Measurements from ENCODE around the gene DDX4. TPM values are rescaled to one million over a fixed set of nuclear protein-coding genes. Genes with fewer than 3 reads are reported as not detected.
A peak's percentile ranks its signal among the peaks of the same experiment; 100 is the strongest.

Gene DDX4
- polyA plus RNA-seq (2013, experiment 1 of 2) = not detected
- polyA plus RNA-seq (2013, experiment 2 of 2) = not detected

DNA sequence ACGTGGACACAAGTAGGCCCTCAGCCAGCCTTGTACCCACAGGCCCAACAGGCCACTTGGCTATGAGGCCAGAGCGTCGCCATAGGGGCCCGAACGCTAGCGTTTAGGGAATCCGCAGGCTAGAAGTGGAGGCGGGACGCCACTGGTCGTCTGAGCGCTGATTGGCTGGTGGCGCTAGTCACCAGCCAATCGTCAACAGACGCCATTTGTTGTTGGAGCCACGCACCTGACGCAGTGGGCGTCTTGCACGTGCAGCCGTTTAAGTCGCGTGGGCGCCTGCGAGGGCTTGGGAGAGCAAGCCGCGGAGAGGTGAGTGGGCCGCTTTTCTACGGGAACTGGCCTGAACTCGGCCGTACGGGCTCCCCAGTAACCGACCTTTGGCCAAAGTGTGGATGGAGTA lies at the start of gene DDX4:
Gene DDX4, plus strand, starts transcription at position 269 of the 400 bp plus-strand sequence. CDS start 903 bp downstream, outside the sequence.
- WGBS = 95% methylated on average over 31 of the region's 31 CpGs
- no peak within 1 kb of the TSS for H4K8ac ChIP-seq (ENCODE audit: low read length)
- no peak within 1 kb of the TSS for H3K9ac ChIP-seq (ENCODE audit: low read length)
- H3K79me1 ChIP-seq (replicated peaks; ENCODE audit: low read length, poor library complexity, severe bottlenecking) = no peaks in the 10 kb centered on the region
- H3K4me1 ChIP-seq (ENCODE audit: control insufficient read depth, insufficient read depth, low read depth, low read length) = no peaks in the 10 kb centered on the region
- H2BK120ac ChIP-seq (ENCODE audit: low read depth, low read length) = no peak within 1 kb of the TSS
- no peak within 1 kb of the TSS for H2AFZ ChIP-seq (ENCODE audit: low read depth, low read length)
- H3K27me3 ChIP-seq (ENCODE audit: control insufficient read depth in 1 of 2, insufficient read depth in 1 of 2, low read length in 2 of 2) = no peaks in the 10 kb centered on the region
- no peak within 1 kb of the TSS for H3K4me2 ChIP-seq (ENCODE audit: low read length, poor library complexity, severe bottlenecking)
- H2AK5ac ChIP-seq (ENCODE audit: low read length, severe bottlenecking) = no peak within 1 kb of the TSS
- no peak for DNase-seq
- no peak within 1 kb of the TSS for H2BK12ac ChIP-seq (ENCODE audit: low read length in 2 of 2)
- no peaks in the 10 kb centered on the region for H3K9me3 ChIP-seq (ENCODE audit: control insufficient read depth, low read length)
- no peaks in the 10 kb centered on the region for H3K36me3 ChIP-seq (ENCODE audit: control insufficient read depth in 1 of 2, insufficient read depth in 2 of 2, low read depth in 1 of 2, low read length in 2 of 2)
- H3K14ac ChIP-seq (ENCODE audit: low read length in 2 of 2) = no peak within 1 kb of the TSS
- no peak within 1 kb of the TSS for H2BK15ac ChIP-seq (ENCODE audit: low read depth, poor library complexity, severe bottlenecking)
- H3K27ac ChIP-seq (ENCODE audit: low read length, poor library complexity, severe bottlenecking) = no peak within 1 kb of the TSS
- H3K23ac ChIP-seq (ENCODE audit: low read length in 2 of 2) = no peak within 1 kb of the TSS
- no peak within 1 kb of the TSS for H2BK5ac ChIP-seq (ENCODE audit: low read depth, low read length, poor library complexity, severe bottlenecking)
- H3K18ac ChIP-seq (ENCODE audit: low read depth in 1 of 2, low read length in 2 of 2) = no peak within 1 kb of the TSS
- H3K4me3 ChIP-seq (ENCODE audit: insufficient read depth in 1 of 2, low read depth in 1 of 2, low read length in 2 of 2) = no peak within 1 kb of the TSS
- no peak within 1 kb of the TSS for H4K91ac ChIP-seq (ENCODE audit: low read length)
- no peak within 1 kb of the TSS for H3K4ac ChIP-seq (ENCODE audit: low read depth in 1 of 2, low read length in 2 of 2)

- H3K36me3 ChIP-seq (ENCODE audit: control insufficient read depth in 1 of 2, insufficient read depth in 2 of 2, low read depth in 1 of 2, low read length in 2 of 2) = peaks cover 0 to 3% of the 10 kb centered on the region in 2 experiments
- H3K4ac ChIP-seq (ENCODE audit: low read depth in 1 of 2, low read length in 2 of 2) = no peak overlapping the region
- H3K23ac ChIP-seq (ENCODE audit: low read length in 2 of 2) = no peak overlapping the region
- H3K4me3 ChIP-seq (ENCODE audit: insufficient read depth in 1 of 2, low read depth in 1 of 2, low read length in 2 of 2) = peak overlapping the region in 1 of 2 experiments; percentile 42
- no peak overlapping the region for H2BK15ac ChIP-seq (ENCODE audit: low read depth, poor library complexity, severe bottlenecking)
- H3K4me1 ChIP-seq (ENCODE audit: control insufficient read depth, insufficient read depth, low read depth, low read length) = no peaks in the 10 kb centered on the region
- H3K14ac ChIP-seq (ENCODE audit: low read length in 2 of 2) = no peak overlapping the region
- H3K79me1 ChIP-seq (replicated peaks; ENCODE audit: low read length, poor library complexity, severe bottlenecking) = peaks cover 5% of the 10 kb centered on the region
- no peak overlapping the region for H3K27ac ChIP-seq (ENCODE audit: low read length, poor library complexity, severe bottlenecking)
- H3K27me3 ChIP-seq (ENCODE audit: control insufficient read depth in 1 of 2, insufficient read depth in 1 of 2, low read length in 2 of 2) = no peaks in the 10 kb centered on the region
- no peak overlapping the region for H2AFZ ChIP-seq (ENCODE audit: low read depth, low read length)
- no peak overlapping the region for H2AK5ac ChIP-seq (ENCODE audit: low read length, severe bottlenecking)
- WGBS = 100% methylated on average over 1 of the region's 2 CpGs
- no peak overlapping the region for H4K8ac ChIP-seq (ENCODE audit: low read length)
- no peak overlapping the region for H4K91ac ChIP-seq (ENCODE audit: low read length)
- H3K9me3 ChIP-seq (ENCODE audit: control insufficient read depth, low read length) = no peaks in the 10 kb centered on the region
- H2BK5ac ChIP-seq (ENCODE audit: low read depth, low read length, poor library complexity, severe bottlenecking) = no peak overlapping the region
- no peak overlapping the region for H2BK120ac ChIP-seq (ENCODE audit: low read depth, low read length)
- peak; percentile 65 for DNase-seq
- no peak overlapping the region for H3K4me2 ChIP-seq (ENCODE audit: low read length, poor library complexity, severe bottlenecking)
- H2BK12ac ChIP-seq (ENCODE audit: low read length in 2 of 2) = no peak overlapping the region
- no peak overlapping the region for H3K18ac ChIP-seq (ENCODE audit: low read depth in 1 of 2, low read length in 2 of 2)
- H3K9ac ChIP-seq (ENCODE audit: low read length) = peak overlapping the region; percentile 74
These were observed 46.4 kb upstream of the DDX4 start for GRCh38 chr5:55691265-55692105.

DNA sequence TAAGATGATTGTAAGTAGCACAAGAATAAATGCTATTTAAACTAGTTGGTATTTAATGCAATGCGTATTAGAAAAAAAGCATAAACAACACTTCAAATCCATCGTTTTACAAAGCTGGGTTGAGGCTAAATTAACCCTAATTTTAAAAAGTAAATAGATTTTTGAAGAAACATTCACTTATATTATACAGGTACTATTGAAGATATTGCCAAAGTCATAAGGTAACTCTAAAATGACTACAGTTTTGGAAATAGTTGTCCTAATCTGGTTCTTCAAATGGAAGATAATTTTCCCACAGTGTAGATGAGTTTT lies 45.8 kb upstream of the DDX4 start:
- Histone ChIP-seq H2AFZ (ENCODE audit: low read depth, low read length) (no peak overlapping the region), H2AK5ac (ENCODE audit: low read length, severe bottlenecking) (no peak overlapping the region), H3K79me1 (replicated peaks; ENCODE audit: low read length, poor library complexity, severe bottlenecking) (peaks cover 5% of the 10 kb centered on the region), H3K18ac (ENCODE audit: low read depth in 1 of 2, low read length in 2 of 2) (no peak overlapping the region), H3K23ac (ENCODE audit: low read length in 2 of 2) (no peak overlapping the region), H2BK15ac (ENCODE audit: low read depth, poor library complexity, severe bottlenecking) (no peak overlapping the region), H2BK12ac (ENCODE audit: low read length in 2 of 2) (no peak overlapping the region), H3K36me3 (ENCODE audit: control insufficient read depth in 1 of 2, insufficient read depth in 2 of 2, low read depth in 1 of 2, low read length in 2 of 2) (peaks cover 0 to 3% of the 10 kb centered on the region in 2 experiments), H2BK120ac (ENCODE audit: low read depth, low read length) (no peak overlapping the region), H3K9me3 (ENCODE audit: control insufficient read depth, low read length) (no peaks in the 10 kb centered on the region), H3K4ac (ENCODE audit: low read depth in 1 of 2, low read length in 2 of 2) (no peak overlapping the region), H3K4me3 (ENCODE audit: insufficient read depth in 1 of 2, low read depth in 1 of 2, low read length in 2 of 2) (no peak overlapping the region), H3K4me2 (ENCODE audit: low read length, poor library complexity, severe bottlenecking) (no peak overlapping the region), H2BK5ac (ENCODE audit: low read depth, low read length, poor library complexity, severe bottlenecking) (no peak overlapping the region), H4K91ac (ENCODE audit: low read length) (no peak overlapping the region), H3K27ac (ENCODE audit: low read length, poor library complexity, severe bottlenecking) (no peak overlapping the region), H3K4me1 (ENCODE audit: control insufficient read depth, insufficient read depth, low read depth, low read length) (no peaks in the 10 kb centered on the region), H3K27me3 (ENCODE audit: control insufficient read depth in 1 of 2, insufficient read depth in 1 of 2, low read length in 2 of 2) (no peaks in the 10 kb centered on the region), H4K8ac (ENCODE audit: low read length) (no peak overlapping the region), H3K9ac (ENCODE audit: low read length) (no peak overlapping the region), H3K14ac (ENCODE audit: low read length in 2 of 2) (no peak overlapping the region)
- no CpG with 5 or more reads among the region's 2 CpGs for WGBS
- DNase-seq = no peak

- no peak overlapping the region for H3K9ac ChIP-seq (ENCODE audit: low read length)
- no peak overlapping the region for H4K91ac ChIP-seq (ENCODE audit: low read length)
- H2AFZ ChIP-seq (ENCODE audit: low read depth, low read length) = no peak overlapping the region
- WGBS = 100% methylated on average over 1 of the region's 1 CpG
- no peaks in the 10 kb centered on the region for H3K4me1 ChIP-seq (ENCODE audit: control insufficient read depth, insufficient read depth, low read depth, low read length)
- no peak overlapping the region for H2BK5ac ChIP-seq (ENCODE audit: low read depth, low read length, poor library complexity, severe bottlenecking)
- DNase-seq = no peak
- no peak overlapping the region for H3K4me3 ChIP-seq (ENCODE audit: insufficient read depth in 1 of 2, low read depth in 1 of 2, low read length in 2 of 2)
- no peak overlapping the region for H3K14ac ChIP-seq (ENCODE audit: low read length in 2 of 2)
- peaks cover 0 to 6% of the 10 kb centered on the region in 2 experiments for H3K36me3 ChIP-seq (ENCODE audit: control insufficient read depth in 1 of 2, insufficient read depth in 2 of 2, low read depth in 1 of 2, low read length in 2 of 2)
- H2BK120ac ChIP-seq (ENCODE audit: low read depth, low read length) = no peak overlapping the region
- no peak overlapping the region for H3K4me2 ChIP-seq (ENCODE audit: low read length, poor library complexity, severe bottlenecking)
- H2BK12ac ChIP-seq (ENCODE audit: low read length in 2 of 2) = no peak overlapping the region
- H3K9me3 ChIP-seq (ENCODE audit: control insufficient read depth, low read length) = no peaks in the 10 kb centered on the region
- no peak overlapping the region for H4K8ac ChIP-seq (ENCODE audit: low read length)
- no peak overlapping the region for H2BK15ac ChIP-seq (ENCODE audit: low read depth, poor library complexity, severe bottlenecking)
- no peak overlapping the region for H2AK5ac ChIP-seq (ENCODE audit: low read length, severe bottlenecking)
- H3K4ac ChIP-seq (ENCODE audit: low read depth in 1 of 2, low read length in 2 of 2) = no peak overlapping the region
- H3K23ac ChIP-seq (ENCODE audit: low read length in 2 of 2) = no peak overlapping the region
- no peak overlapping the region for H3K27ac ChIP-seq (ENCODE audit: low read length, poor library complexity, severe bottlenecking)
- H3K27me3 ChIP-seq (ENCODE audit: control insufficient read depth in 1 of 2, insufficient read depth in 1 of 2, low read length in 2 of 2) = no peaks in the 10 kb centered on the region
- H3K79me1 ChIP-seq (replicated peaks; ENCODE audit: low read length, poor library complexity, severe bottlenecking) = peaks cover 5% of the 10 kb centered on the region
- H3K18ac ChIP-seq (ENCODE audit: low read depth in 1 of 2, low read length in 2 of 2) = no peak overlapping the region
These were observed 45.4 kb upstream of the DDX4 start for GRCh38 chr5:55692509-55692908.

All from mesenchymal stem cell (in vitro differentiated cells and primary cell).